ENCODE measurements around the gene RNF220.

Gene RNF220

GRCh38 chr1:44436401-44437106 lies 31.5 kb downstream of the RNF220 start:
- DNase-seq, result no peak

GRCh38 chr1:44437107-44437716 lies 32.2 kb downstream of the RNF220 start:
- no peak for DNase-seq

GRCh38 chr1:44442791-44443190 lies 37.7 kb downstream of the RNF220 start:
- DNase-seq, result no peak

GRCh38 chr1:44447051-44447810 lies 42.2 kb downstream of the RNF220 start:
- no peak for DNase-seq

GRCh38 chr1:44453798-44454349 lies 48.8 kb downstream of the RNF220 start:
- no peak for DNase-seq

GRCh38 chr1:44454704-44455103 lies 49.6 kb downstream of the RNF220 start:
- DNase-seq, result no peak

GRCh38 chr1:44460107-44460882 lies 55.2 kb downstream of the RNF220 start:
- DNase-seq, result no peak

GRCh38 chr1:44464361-44464760 lies 59.3 kb downstream of the RNF220 start:
- no peak for DNase-seq

GRCh38 chr1:44467566-44467965 lies 62.5 kb downstream of the RNF220 start:
- DNase-seq, result no peak

GRCh38 chr1:44471911-44472453 lies 66.9 kb downstream of the RNF220 start:
- no peak for DNase-seq

- DNase-seq, result no peak
These were observed 67.8 kb downstream of the RNF220 start for GRCh38 chr1:44472620-44473525.

- DNase-seq, result no peak
These were observed 71.8 kb downstream of the RNF220 start for GRCh38 chr1:44476891-44477290.

- DNase-seq, result no peak
These were observed 76.6 kb downstream of the RNF220 start for GRCh38 chr1:44481701-44482100.

GRCh38 chr1:44483089-44483874 lies 78.2 kb downstream of the RNF220 start:
- DNase-seq, result no peak

- DNase-seq, result no peak
These were observed 79.2 kb downstream of the RNF220 start for GRCh38 chr1:44484155-44484688.

GRCh38 chr1:44485229-44485933 lies 80.3 kb downstream of the RNF220 start:
- DNase-seq, result no peak

- no peak for DNase-seq
These were observed 80.9 kb downstream of the RNF220 start for GRCh38 chr1:44485934-44486460.

GRCh38 chr1:44489481-44489880 lies 84.4 kb downstream of the RNF220 start:
- DNase-seq, result no peak

GRCh38 chr1:44496541-44497171 lies 91.6 kb downstream of the RNF220 start:
- no peak for DNase-seq

Data from stimulated activated naive CD4-positive, alpha-beta T cell treated with Interleukin-2 at 50 U/mL for 16 hours (primary cell).